Esophagus muscularis mucosa (tissue), 3 donors: ENCODE data around the gene CCNJL.

Experiments
- POLR2A ChIP-seq: fragments of 450-650 bp; IDR thresholded peaks from one replicate; pipeline ENCODE4 v1.6.1; 2017; ENCODE audit warnings: antibody characterized with exemption, moderate library complexity, mild to moderate bottlenecking, low read depth
- TF ChIP-seq, protein P1 (sequence below), 3 experiments: fragments of 200-600 bp in 2 of 3; fragments of 450-650 bp in 1 of 3; sonication (generic) in 2 of 3; IDR thresholded peaks; one replicate each; pipeline ENCODE4 v1.5.1; 2017 to 2019; ENCODE audit warnings: antibody characterized with exemption in 3 of 3, mild to moderate bottlenecking in 2 of 3, moderate library complexity in 1 of 3

DNA sequence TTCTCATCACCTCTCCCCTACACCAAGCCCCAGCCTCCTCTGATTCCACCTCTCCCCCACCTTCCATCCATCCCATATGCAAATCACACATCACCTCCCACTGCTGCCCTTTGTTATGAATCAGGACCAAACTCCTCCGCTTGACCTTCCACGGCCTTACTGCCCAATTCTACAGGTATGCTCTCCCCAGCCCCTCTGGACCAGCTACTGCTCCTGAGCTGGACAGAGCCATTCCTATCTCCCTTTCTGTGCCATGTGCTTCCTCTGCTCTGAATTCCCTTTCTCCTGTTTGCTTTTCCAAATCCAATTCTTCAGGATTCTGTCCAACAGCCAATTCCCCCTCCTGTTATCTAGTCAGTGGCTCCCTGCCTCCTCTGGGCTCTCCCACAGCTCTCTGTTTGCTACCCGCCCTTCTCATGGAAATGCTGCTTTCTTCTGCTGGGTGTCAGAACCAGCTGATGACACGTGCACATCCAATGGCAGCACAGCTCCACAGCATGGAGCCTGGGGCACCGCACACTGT lies 74.7 kb downstream of the CCNJL start:
- TF ChIP-seq, protein P1, sequence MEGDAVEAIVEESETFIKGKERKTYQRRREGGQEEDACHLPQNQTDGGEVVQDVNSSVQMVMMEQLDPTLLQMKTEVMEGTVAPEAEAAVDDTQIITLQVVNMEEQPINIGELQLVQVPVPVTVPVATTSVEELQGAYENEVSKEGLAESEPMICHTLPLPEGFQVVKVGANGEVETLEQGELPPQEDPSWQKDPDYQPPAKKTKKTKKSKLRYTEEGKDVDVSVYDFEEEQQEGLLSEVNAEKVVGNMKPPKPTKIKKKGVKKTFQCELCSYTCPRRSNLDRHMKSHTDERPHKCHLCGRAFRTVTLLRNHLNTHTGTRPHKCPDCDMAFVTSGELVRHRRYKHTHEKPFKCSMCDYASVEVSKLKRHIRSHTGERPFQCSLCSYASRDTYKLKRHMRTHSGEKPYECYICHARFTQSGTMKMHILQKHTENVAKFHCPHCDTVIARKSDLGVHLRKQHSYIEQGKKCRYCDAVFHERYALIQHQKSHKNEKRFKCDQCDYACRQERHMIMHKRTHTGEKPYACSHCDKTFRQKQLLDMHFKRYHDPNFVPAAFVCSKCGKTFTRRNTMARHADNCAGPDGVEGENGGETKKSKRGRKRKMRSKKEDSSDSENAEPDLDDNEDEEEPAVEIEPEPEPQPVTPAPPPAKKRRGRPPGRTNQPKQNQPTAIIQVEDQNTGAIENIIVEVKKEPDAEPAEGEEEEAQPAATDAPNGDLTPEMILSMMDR (IDR thresholded peaks at IDR 0.05) = no peak
- no peak for TF ChIP-seq POLR2A
